GM19468 (cell line): ENCODE measurements around the gene KRTAP5-9.
"Not testable (repeated sequence)": the region's sequence is repeated elsewhere in the genome, so short reads cannot be mapped to it uniquely, and the experiment has no call there.

Experiments used
- ATAC-seq: cut with Tn5 transposase; IDR thresholded peaks from one replicate; pipeline ENCODE4 v1.9.1; 2021; ENCODE audit warnings: mild to moderate bottlenecking, moderate library complexity, moderate number of reproducible peaks; ENCODE audit not compliant: unreplicated experiment; ENCODE audit errors: extremely low read depth

Gene KRTAP5-9

DNA sequence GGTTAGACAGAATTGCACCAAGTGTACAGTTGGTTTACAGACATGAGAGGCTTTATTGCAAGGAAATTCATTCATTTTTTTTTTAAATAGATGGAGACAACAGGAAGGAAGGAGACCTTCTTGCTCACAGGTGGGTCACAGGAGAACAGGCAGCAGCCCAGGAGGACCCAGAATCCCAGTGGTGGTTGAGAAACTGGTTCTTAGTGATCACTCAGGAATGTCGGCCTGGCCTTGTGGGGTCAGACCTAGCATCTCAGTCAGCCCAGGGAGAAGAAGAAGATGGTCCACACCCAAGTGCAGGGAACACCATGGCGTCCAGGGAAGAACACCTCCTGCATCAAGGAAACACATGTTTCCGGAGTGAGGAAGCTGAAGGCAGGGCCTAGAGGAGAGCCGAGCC is 33.6 kb downstream of the KRTAP5-9 start:
- no peak for ATAC-seq

DNA sequence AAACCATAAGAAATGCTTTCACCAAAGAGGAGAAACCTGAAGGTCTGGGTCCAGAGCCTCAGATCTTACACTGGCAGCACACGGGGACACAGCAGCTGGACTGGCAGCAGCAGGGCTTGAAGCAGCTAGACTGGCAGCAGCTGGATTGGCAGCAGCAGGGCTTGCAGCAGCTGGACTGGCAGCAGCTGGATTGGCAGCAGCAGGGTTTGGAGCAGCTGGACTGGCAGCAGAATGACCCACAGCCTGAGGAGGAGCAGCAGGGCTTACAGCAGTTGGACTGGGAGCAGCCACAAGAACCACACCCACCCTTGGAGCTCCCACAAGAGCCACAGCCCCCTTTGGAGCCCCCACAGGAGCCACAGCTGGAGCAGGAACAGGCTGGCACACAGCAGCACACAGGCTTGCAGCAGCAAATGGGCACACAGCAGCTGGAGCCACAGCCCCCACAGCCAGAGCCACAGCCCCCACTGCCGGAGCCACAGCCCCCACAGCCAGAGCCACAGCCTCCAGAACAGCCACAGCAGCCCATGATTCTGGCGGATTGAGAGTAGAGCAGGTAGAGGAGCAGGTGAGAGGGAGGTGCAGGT is 34.2 kb downstream of the KRTAP5-9 start, which contains the start of gene KRTAP5-11:
TSS of gene KRTAP5-11 (minus strand) at position 567 of the 587 bp plus-strand sequence. CDS start at position 529, 38 bp downstream.
- no peak for ATAC-seq

DNA sequence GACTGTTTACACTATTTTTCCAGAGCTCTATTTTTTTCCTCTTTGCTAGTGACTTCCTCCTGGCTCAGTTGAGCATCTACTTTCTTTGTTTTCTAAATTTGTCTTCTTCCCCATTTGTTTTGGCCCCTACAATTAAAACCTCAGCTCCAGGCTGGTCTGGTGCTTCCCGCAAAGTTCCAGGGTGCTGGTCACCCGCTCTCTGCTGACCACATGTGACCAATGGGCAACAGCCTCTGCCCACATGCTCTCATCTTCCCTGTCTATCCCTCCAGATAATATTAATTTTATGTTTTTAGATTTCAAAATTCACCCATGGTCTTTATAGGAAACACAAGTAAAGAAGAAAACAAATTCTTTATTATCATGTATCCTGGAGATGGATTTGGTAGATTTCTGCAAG is 34.7 kb downstream of the KRTAP5-9 start:
- ATAC-seq: not testable (repeated sequence)

DNA sequence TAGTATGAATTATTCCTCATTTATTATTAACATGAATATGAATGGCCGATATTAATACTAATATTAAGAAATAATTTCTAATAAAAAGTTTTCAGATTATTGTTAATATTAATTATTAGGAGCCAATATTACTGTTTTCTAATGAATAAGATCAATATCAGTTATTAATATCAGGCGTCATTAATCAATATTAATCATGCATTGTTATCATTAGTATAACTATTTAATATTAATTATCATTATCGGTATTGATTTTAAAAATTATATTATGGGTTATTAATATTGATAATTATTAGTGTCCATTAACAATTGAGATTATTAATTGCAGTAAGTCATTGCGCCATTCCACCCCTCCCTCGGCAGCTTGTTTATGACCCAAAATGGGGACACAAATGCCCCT is 37.5 kb downstream of the KRTAP5-9 start:
- not testable (repeated sequence) for ATAC-seq

DNA sequence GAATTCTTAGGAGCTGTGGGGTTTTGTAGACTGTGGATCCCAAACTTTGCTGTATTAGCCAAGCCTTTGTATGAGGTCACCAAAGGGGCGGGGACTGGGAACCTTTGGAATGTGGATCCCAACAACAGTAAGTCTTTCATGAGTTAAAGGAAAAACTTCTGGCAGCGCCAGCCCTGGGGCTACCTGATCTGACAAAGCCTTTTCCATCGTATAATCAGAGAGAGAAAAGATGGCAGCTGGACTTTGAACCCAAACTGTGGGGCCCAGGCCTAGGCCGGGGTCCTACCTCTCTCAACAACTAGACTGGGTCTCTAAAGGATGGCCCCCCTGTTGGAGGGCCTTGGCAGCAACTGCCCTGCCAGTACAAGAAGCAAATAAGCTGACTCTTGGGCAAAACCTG is 40.1 kb downstream of the KRTAP5-9 start:
- not testable (repeated sequence) for ATAC-seq

DNA sequence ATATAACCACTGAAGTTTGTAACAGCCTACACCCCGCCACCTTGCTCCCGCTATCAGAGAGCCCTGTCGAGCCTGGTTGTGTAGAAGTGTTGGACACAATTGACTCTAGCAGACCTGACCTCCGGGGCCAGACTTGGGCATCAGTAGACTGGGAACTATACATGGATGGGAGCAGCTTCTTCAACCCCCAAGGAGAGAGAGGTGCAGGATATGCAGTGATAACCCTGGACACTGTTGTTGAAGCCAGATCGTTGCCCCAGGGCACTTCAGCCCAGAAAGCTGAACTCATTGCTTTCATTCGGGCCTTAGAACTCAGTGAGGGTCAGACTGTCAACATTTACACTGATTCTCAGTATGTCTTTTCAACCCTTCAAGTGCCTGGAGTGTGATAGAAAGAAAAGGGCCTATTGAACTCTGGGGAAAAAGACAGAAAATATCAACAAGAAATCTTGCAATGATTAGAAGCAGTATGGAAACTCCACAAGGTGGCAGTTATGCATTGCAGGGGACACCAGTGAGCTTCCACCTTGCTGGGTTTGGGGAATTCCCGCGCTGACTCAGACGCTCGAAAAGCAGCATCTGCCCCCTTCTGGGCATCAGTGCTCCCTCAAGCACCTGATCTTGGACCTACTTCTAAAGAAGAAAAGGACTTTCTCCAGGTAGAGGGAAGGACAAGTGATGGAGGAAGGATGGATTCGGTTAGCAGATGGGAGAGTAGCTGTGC is 40.8 kb downstream of the KRTAP5-9 start:
- ATAC-seq: not testable (repeated sequence)

DNA sequence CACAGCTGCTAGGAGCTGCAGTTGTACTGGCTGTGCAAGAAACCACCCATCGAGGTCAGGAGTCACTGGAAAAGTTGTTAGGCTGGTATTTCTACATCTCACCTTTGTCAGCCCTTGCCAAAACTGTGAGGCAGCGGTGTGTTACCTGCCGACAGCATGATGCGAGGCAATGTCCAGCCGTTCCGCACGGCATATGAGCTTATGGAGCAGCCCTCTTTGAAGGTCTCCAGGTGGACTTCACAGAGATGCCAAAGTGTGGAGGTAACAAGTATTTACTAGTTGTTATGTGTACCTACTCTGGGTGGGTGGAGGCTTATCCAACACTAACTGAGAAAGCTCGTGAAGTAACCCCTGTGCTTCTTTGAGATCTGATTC is 41.3 kb downstream of the KRTAP5-9 start:
- ATAC-seq: not testable (repeated sequence)
